ENCODE data around the gene CARS1.

The CARS1 gene

DNA sequence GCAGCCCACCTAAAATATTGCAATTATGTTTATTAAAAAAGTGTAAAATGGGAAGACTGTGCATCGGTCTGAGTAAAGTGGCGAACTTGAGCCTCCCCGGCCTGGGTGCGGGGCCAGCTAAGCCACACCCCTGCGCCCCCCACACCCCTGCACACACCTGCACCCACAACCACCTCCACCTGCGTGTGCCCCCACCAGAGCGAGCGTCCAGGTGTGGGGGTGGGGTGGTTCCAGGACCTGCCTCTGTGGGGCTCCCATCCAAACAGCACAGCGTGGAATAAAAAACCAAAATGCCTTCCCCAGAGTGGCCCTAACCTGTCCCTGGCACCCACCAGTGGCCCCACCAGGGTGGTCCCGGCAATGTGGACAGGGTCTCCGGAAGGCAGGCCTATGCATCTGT, 30.1 kb upstream of the CARS1 start:
- Histone ChIP-seq H3K36me3 (ENCODE audit: control insufficient read depth, low read depth, low read length) (no peaks in the 10 kb centered on the region), H3K9ac (ENCODE audit: low read length) (no peak overlapping the region), H3K27me3 (ENCODE audit: control insufficient read depth, insufficient read depth, low read length) (no peaks in the 10 kb centered on the region), H3K4me1 (ENCODE audit: control insufficient read depth, low read depth, low read length) (no peaks in the 10 kb centered on the region), H3K4me3 (ENCODE audit: low read length) (no peak overlapping the region), H3K9me3 (ENCODE audit: control insufficient read depth, low read depth, low read length) (no peaks in the 10 kb centered on the region), H3K27ac (ENCODE audit: low read length) (no peak overlapping the region)

DNA sequence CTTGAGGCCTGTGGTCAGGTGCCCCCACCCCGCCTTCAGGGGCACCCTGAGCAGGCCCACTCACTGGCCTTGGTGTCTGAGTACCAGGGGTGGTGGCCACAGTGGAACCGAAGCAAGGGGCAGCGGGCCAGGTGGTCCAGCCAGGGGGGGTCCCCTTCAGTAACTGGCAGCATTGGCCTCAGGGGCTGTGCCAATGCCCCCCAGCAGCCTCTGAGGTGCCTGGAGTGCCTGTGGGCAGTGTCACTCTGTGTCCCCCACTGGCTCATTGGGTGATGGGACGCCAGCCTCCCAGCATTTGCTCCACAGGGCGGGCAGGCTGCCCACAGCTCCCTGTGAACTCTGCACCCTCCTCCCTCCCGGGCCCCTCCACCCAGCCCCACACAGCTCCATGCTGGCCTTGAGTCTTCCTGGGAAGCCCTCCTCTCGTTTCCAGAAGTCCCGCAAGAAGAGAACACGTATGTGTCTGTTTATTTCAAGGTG, 29.5 kb upstream of the CARS1 start:
- Histone ChIP-seq H3K4me1 (ENCODE audit: control insufficient read depth, low read depth, low read length) (no peaks in the 10 kb centered on the region), H3K27ac (ENCODE audit: low read length) (no peak overlapping the region), H3K9me3 (ENCODE audit: control insufficient read depth, low read depth, low read length) (no peaks in the 10 kb centered on the region), H3K9ac (ENCODE audit: low read length) (no peak overlapping the region), H3K36me3 (ENCODE audit: control insufficient read depth, low read depth, low read length) (no peaks in the 10 kb centered on the region), H3K27me3 (ENCODE audit: control insufficient read depth, insufficient read depth, low read length) (no peaks in the 10 kb centered on the region), H3K4me3 (ENCODE audit: low read length) (no peak overlapping the region)

DNA sequence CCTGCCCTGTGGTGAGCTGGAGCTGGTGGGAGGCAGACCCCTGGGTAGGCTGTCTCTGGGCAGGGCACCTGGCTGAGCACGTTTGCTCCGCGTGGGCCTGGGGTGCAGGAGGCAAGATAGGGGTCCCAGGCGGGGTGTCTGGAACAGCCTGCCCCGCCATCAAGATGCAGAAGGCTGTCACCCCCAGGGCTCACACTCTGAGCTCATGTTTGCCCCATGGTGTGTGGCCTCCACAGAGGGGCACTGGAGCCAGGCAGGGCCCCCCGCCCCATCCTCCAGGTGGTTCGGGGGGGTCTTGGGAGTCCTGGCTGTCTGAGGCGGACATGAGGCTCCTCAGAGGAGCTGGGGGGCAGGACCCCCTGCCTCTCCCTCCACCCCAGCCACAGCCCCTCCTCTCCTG, 28.9 kb upstream of the CARS1 start:
- H3K4me1 ChIP-seq (ENCODE audit: control insufficient read depth, low read depth, low read length), result no peaks in the 10 kb centered on the region
- no peaks in the 10 kb centered on the region for H3K36me3 ChIP-seq (ENCODE audit: control insufficient read depth, low read depth, low read length)
- no peak overlapping the region for H3K9ac ChIP-seq (ENCODE audit: low read length)
- no peak overlapping the region for H3K4me3 ChIP-seq (ENCODE audit: low read length)
- H3K27me3 ChIP-seq (ENCODE audit: control insufficient read depth, insufficient read depth, low read length), result no peaks in the 10 kb centered on the region
- H3K9me3 ChIP-seq (ENCODE audit: control insufficient read depth, low read depth, low read length), result no peaks in the 10 kb centered on the region
- no peak overlapping the region for H3K27ac ChIP-seq (ENCODE audit: low read length)

DNA sequence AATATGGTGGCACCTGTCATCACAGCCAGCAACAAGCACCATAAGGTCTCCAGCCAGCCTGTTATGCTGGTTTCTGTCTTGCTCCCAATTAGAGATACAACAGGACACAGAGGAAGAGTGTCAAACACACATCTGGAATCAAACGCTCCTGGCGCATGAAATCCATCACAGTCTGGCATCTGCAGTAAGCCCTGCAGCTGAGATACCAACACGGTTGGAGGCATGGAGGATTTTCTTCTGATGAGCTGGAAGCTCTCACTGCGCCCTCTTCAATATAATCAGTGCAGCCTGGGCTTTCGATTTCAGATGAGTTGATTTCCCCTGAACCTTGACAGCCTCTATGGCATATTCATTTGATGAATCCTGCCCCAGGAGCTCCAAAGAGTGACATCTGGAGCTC, 27.8 kb upstream of the CARS1 start:
- Histone ChIP-seq H3K9me3 (ENCODE audit: control insufficient read depth, low read depth, low read length) (no peaks in the 10 kb centered on the region), H3K27me3 (ENCODE audit: control insufficient read depth, insufficient read depth, low read length) (no peaks in the 10 kb centered on the region), H3K9ac (ENCODE audit: low read length) (no peak overlapping the region), H3K27ac (ENCODE audit: low read length) (no peak overlapping the region), H3K4me1 (ENCODE audit: control insufficient read depth, low read depth, low read length) (no peaks in the 10 kb centered on the region), H3K36me3 (ENCODE audit: control insufficient read depth, low read depth, low read length) (no peaks in the 10 kb centered on the region), H3K4me3 (ENCODE audit: low read length) (no peak overlapping the region)

DNA sequence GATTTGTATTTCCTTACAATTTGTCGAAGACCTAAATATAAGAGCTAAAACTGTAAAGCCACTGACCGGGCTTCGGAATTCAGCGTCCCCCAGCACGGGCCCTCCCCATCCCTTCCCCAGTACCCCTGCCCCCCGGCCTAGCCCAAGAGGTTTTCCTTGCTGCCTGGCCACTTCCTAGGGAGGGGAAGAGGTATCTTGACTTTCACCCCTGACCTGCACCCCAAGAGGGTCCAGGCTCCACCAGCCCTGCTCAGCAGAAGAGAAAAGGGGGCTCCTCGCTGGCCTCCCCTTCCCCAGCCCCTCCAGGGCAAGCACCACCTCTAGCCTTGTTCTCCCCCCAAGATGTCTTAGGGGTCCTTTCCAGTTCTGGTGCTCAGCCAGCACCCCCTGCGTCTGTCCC, 26.1 kb upstream of the CARS1 start:
- Histone ChIP-seq H3K27ac (ENCODE audit: low read length) (no peak overlapping the region), H3K36me3 (ENCODE audit: control insufficient read depth, low read depth, low read length) (no peaks in the 10 kb centered on the region), H3K4me1 (ENCODE audit: control insufficient read depth, low read depth, low read length) (no peaks in the 10 kb centered on the region), H3K4me3 (ENCODE audit: low read length) (no peak overlapping the region), H3K9ac (ENCODE audit: low read length) (no peak overlapping the region), H3K9me3 (ENCODE audit: control insufficient read depth, low read depth, low read length) (no peaks in the 10 kb centered on the region), H3K27me3 (ENCODE audit: control insufficient read depth, insufficient read depth, low read length) (no peaks in the 10 kb centered on the region)

DNA sequence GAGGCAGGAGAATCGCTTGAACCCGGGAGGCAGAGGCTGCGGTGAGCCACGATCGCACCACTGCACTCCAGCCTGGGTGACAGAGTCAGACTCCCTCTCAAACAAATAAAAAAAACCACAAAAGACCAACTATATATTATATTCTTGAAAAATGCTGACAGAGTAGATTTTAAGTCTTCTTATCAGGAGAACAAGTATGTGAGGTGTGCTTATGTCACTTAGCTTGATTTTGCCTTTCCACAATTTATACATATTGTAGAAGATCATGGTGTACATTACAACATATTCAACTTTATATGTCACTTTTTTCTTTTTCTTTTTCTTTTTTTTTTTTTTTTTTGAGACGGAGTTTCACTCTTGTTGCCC, 24.1 kb upstream of the CARS1 start:
- Histone ChIP-seq H3K9ac (ENCODE audit: low read length) (no peak overlapping the region), H3K9me3 (ENCODE audit: control insufficient read depth, low read depth, low read length) (no peaks in the 10 kb centered on the region), H3K27ac (ENCODE audit: low read length) (no peak overlapping the region), H3K27me3 (ENCODE audit: control insufficient read depth, insufficient read depth, low read length) (no peaks in the 10 kb centered on the region), H3K36me3 (ENCODE audit: control insufficient read depth, low read depth, low read length) (no peaks in the 10 kb centered on the region), H3K4me1 (ENCODE audit: control insufficient read depth, low read depth, low read length) (no peaks in the 10 kb centered on the region), H3K4me3 (ENCODE audit: low read length) (no peak overlapping the region)

DNA sequence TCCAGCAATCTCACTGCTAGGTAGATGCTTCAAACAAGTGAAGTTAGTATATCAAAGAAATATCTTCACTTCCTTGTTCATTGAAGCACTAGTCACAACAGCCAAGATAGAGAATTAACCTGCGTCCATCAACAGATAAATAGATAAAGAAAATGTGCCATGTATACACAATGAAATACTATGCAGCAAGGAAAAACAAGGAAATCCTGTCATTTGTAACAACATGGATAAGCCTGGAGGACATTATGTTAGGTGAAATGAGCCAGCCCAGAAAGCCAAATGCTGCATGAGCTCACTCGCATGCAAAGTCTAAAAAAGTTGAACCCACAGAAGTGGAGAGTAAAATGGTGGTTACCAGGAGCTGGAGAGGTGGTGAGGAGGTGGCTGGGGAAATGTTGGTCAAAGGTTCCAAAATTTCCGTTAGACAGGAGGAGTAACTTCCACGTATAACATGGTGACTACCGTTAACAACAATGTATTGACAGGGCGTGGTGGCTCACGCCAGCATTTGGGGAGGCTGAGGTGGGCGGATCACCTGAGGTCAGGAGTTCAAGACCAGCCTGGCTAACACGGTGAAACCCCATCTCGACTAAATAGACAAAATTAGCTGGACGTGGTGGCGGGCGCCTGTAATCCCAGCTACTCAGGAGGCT, 23.6 kb upstream of the CARS1 start:
- Histone ChIP-seq H3K27ac (ENCODE audit: low read length) (no peak overlapping the region), H3K27me3 (ENCODE audit: control insufficient read depth, insufficient read depth, low read length) (no peaks in the 10 kb centered on the region), H3K9me3 (ENCODE audit: control insufficient read depth, low read depth, low read length) (no peaks in the 10 kb centered on the region), H3K4me3 (ENCODE audit: low read length) (no peak overlapping the region), H3K36me3 (ENCODE audit: control insufficient read depth, low read depth, low read length) (no peaks in the 10 kb centered on the region), H3K4me1 (ENCODE audit: control insufficient read depth, low read depth, low read length) (no peaks in the 10 kb centered on the region), H3K9ac (ENCODE audit: low read length) (no peak overlapping the region)

DNA sequence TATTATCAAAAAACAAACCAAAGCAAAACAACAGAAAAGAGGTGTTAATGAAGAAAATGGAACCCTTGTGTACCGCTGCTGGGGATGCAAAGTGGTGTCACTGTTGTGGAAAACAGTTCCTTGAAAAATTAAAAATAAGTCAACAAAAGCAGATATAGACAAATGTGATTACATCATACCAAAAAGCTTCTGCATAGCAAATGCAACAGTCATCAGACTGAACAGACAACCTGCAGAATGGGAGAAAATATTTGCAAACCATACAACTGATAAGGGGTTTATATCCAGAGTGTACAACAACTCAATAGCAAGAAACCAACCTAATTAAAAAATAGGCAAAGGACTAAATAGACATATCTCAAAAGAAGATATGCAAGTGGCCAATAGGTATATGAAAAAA, 22.9 kb upstream of the CARS1 start:
- Histone ChIP-seq H3K36me3 (ENCODE audit: control insufficient read depth, low read depth, low read length) (no peaks in the 10 kb centered on the region), H3K27me3 (ENCODE audit: control insufficient read depth, insufficient read depth, low read length) (no peaks in the 10 kb centered on the region), H3K27ac (ENCODE audit: low read length) (no peak overlapping the region), H3K9ac (ENCODE audit: low read length) (no peak overlapping the region), H3K4me1 (ENCODE audit: control insufficient read depth, low read depth, low read length) (no peaks in the 10 kb centered on the region), H3K4me3 (ENCODE audit: low read length) (no peak overlapping the region), H3K9me3 (ENCODE audit: control insufficient read depth, low read depth, low read length) (no peaks in the 10 kb centered on the region)

DNA sequence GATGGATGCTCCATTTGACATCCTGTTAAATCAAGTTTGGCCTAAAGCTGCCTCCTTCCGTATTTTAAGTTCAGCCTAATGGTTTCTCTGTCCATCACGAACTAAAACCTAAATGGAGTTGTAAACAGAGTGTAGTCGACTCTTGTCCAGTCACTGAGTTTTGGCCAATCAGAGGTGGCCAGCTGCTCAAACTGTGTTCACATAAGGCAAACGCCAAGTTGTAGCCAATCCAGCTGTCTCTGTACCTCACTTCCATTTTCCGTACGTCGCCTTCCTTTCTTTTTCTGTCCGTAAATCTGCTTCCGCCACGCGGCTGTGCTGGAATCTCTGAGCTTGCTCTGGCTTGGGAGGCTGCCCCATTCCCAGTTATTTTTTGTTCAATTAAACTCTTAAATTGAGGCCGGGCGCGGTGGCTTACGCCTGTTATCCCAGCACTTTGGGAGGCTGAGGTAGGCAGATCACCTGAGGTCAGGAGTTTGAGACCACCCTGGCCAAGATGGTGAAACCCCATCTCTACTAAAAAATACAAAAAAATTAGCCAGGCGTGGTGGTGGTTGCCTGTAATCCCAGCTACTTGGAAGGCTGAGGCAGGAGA, 20.7 kb upstream of the CARS1 start:
- H3K27ac ChIP-seq (ENCODE audit: low read length), result no peak overlapping the region
- H3K9me3 ChIP-seq (ENCODE audit: control insufficient read depth, low read depth, low read length), result no peaks in the 10 kb centered on the region
- H3K4me3 ChIP-seq (ENCODE audit: low read length), result no peak overlapping the region
- H3K27me3 ChIP-seq (ENCODE audit: control insufficient read depth, insufficient read depth, low read length), result no peaks in the 10 kb centered on the region
- H3K36me3 ChIP-seq (ENCODE audit: control insufficient read depth, low read depth, low read length), result no peaks in the 10 kb centered on the region
- H3K4me1 ChIP-seq (ENCODE audit: control insufficient read depth, low read depth, low read length), result no peaks in the 10 kb centered on the region
- no peak overlapping the region for H3K9ac ChIP-seq (ENCODE audit: low read length)

DNA sequence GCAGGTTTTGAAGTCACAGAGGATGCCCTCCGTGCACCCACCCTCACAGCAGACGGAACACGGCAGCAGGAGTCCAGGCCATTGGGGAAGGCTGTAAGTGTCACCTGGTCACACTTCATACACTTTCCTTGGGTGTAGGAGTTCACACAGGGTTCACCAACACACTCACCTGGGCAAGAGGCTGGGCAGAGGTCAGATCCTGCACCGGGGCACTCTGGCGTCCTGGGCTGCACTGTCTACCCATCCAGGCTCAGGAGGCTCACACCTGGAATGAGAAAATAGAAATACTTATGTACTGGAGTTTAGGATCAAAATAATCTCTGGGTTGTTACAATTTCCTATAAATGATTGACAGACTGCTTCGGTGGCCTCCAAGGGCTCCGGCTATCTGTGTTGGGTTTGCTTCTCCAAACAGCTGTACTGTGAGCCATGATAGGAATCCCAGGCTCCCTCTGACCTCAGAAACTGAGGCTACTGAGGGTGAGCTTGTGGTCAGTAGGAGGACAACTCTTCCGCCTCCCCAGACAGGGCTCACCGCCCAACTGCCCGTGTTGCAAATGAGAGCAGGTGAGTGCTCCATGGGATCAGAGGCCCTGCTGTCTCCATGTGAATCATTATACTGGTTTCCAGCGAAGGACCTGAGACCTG, 20.1 kb upstream of the CARS1 start:
- Histone ChIP-seq H3K4me1 (ENCODE audit: control insufficient read depth, low read depth, low read length) (no peaks in the 10 kb centered on the region), H3K36me3 (ENCODE audit: control insufficient read depth, low read depth, low read length) (no peaks in the 10 kb centered on the region), H3K27ac (ENCODE audit: low read length) (no peak overlapping the region), H3K9ac (ENCODE audit: low read length) (no peak overlapping the region), H3K27me3 (ENCODE audit: control insufficient read depth, insufficient read depth, low read length) (no peaks in the 10 kb centered on the region), H3K4me3 (ENCODE audit: low read length) (no peak overlapping the region), H3K9me3 (ENCODE audit: control insufficient read depth, low read depth, low read length) (no peaks in the 10 kb centered on the region)

DNA sequence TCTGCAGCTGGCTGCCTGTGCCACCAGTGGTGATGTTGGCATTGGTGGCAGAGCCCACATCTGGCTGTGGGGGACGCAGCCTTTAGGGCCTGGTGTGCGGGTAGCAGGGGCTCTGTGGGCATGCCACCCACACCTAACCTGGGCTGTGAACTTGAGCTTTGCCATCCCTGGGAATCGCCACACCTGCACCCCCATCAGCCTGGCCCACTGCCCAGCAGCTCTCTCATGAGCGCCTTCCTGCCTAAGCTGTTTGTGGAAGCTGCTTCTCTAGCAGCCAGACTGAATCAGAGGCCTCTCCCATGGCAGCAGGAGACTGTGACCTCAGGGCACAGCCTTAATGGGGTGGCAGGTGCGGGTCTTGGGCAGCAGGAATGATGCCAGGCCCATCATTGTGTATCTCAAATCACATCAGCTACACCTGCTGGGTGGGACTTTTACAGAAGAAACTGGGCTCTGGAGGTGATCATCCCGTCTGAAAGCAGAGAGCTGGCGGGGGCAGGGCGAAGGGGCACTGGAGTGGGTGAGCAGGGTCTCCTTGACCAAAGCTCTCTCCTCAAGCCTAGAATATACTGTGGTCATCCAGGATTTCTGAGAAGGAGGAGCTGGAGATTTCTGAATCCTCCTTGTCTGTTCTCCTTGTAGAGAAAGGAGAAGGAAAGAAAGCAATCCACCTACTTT, 17.8 kb upstream of the CARS1 start:
- Histone ChIP-seq H3K4me3 (ENCODE audit: low read length) (no peak overlapping the region), H3K9ac (ENCODE audit: low read length) (no peak overlapping the region)

More for the DNA sequence above, 17.8 kb upstream of the CARS1 start:
- H3K9me3 ChIP-seq (ENCODE audit: control insufficient read depth, low read depth, low read length), result no peaks in the 10 kb centered on the region
- no peaks in the 10 kb centered on the region for H3K4me1 ChIP-seq (ENCODE audit: control insufficient read depth, low read depth, low read length)
- no peaks in the 10 kb centered on the region for H3K27me3 ChIP-seq (ENCODE audit: control insufficient read depth, insufficient read depth, low read length)
- H3K36me3 ChIP-seq (ENCODE audit: control insufficient read depth, low read depth, low read length), result no peaks in the 10 kb centered on the region
- H3K27ac ChIP-seq (ENCODE audit: low read length), result no peak overlapping the region

Data from iPS-18a (cell line).